Activated CD8-positive, alpha-beta memory T cell treated with anti-CD3 and anti-CD28 coated beads, Interleukin-2, amount 50 U/mL, for 1 hour (primary cell): ENCODE data around the gene ARPC2.

Source experiments
- DNase-seq: peaks from one replicate; pipeline ENCODE4 v3.0.0-alpha.2; 2020; ENCODE audit errors: extremely low read depth

The ARPC2 gene

GRCh38 chr2:218290316-218291261, 73.6 kb downstream of the ARPC2 start:
- DNase-seq, result peak; percentile 55

GRCh38 chr2:218291318-218292047, 74.5 kb downstream of the ARPC2 start:
- DNase-seq, result no peak

GRCh38 chr2:218292048-218293014, 75.3 kb downstream of the ARPC2 start, which contains the start of gene TMBIM1:
Gene TMBIM1, minus strand, starts transcription at chr2:218292503. Its CDS starts 10,362 bp downstream, at chr2:218282141.
- DNase-seq, result no peak

- DNase-seq, result no peak
These were observed 76.9 kb downstream of the ARPC2 start for GRCh38 chr2:218293715-218294429.

- no peak for DNase-seq
These were observed 77.5 kb downstream of the ARPC2 start for GRCh38 chr2:218294430-218295022.

GRCh38 chr2:218295029-218295428, 78.0 kb downstream of the ARPC2 start:
- no peak for DNase-seq

GRCh38 chr2:218296200-218296599, 79.2 kb downstream of the ARPC2 start:
- no peak for DNase-seq

GRCh38 chr2:218296847-218297246, 79.9 kb downstream of the ARPC2 start:
- DNase-seq, result no peak

GRCh38 chr2:218298314-218298875, 81.4 kb downstream of the ARPC2 start:
- DNase-seq, result no peak

- DNase-seq, result no peak
These were observed 83.2 kb downstream of the ARPC2 start for GRCh38 chr2:218300141-218300540.

GRCh38 chr2:218301176-218301819, 84.3 kb downstream of the ARPC2 start:
- peak; percentile 80 for DNase-seq
